Measurements from ENCODE around the gene SHISA9.

The SHISA9 gene

DNA sequence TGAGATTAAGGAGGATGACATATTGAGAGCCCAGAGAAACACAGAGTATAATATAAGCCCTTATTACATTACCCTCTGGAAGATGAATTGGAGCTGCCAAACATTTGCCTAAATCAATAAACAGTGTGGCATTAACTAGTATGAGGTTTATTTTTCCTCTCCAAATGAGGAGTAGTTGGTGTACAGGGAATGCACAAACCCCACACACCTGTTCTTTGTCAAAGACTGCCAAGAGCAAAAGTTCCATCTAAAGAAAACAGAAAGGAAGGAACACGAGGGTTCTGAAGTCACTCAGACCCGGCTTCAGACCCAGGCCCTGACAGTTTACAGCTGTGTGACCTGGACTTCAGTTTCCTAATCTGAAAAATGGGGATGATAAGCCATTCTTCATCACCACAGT is 138.1 kb downstream of the SHISA9 start:
- H3K9me3 ChIP-seq (ENCODE audit: low read length): no peaks in the 10 kb centered on the region
- no peaks in the 10 kb centered on the region for H3K27me3 ChIP-seq (ENCODE audit: insufficient read depth, low read length)
- H3F3A ChIP-seq (ENCODE audit: insufficient read depth, low read length): no peaks in the 10 kb centered on the region
- no peaks in the 10 kb centered on the region for H3K36me3 ChIP-seq (ENCODE audit: insufficient read depth, low read length)
- H3K9me2 ChIP-seq (ENCODE audit: low read depth, low read length): no peaks in the 10 kb centered on the region
- no peaks in the 10 kb centered on the region for H3K79me2 ChIP-seq (ENCODE audit: insufficient read depth, low read length)
- no peaks in the 10 kb centered on the region for H3K4me1 ChIP-seq (ENCODE audit: insufficient read depth, low read length, severe bottlenecking)
- H3K9ac ChIP-seq (ENCODE audit: low read length): no peak overlapping the region
- H4K20me1 ChIP-seq (ENCODE audit: insufficient read depth, low read length): no peaks in the 10 kb centered on the region
- no peak overlapping the region for H3K4me2 ChIP-seq (ENCODE audit: low read length)
- TF ChIP-seq, protein P1, sequence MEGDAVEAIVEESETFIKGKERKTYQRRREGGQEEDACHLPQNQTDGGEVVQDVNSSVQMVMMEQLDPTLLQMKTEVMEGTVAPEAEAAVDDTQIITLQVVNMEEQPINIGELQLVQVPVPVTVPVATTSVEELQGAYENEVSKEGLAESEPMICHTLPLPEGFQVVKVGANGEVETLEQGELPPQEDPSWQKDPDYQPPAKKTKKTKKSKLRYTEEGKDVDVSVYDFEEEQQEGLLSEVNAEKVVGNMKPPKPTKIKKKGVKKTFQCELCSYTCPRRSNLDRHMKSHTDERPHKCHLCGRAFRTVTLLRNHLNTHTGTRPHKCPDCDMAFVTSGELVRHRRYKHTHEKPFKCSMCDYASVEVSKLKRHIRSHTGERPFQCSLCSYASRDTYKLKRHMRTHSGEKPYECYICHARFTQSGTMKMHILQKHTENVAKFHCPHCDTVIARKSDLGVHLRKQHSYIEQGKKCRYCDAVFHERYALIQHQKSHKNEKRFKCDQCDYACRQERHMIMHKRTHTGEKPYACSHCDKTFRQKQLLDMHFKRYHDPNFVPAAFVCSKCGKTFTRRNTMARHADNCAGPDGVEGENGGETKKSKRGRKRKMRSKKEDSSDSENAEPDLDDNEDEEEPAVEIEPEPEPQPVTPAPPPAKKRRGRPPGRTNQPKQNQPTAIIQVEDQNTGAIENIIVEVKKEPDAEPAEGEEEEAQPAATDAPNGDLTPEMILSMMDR (IDR thresholded peaks at IDR 0.05; ENCODE audit: low read length): no peak
- no peak for TF ChIP-seq EZH2 (IDR thresholded peaks at IDR 0.05; ENCODE audit: borderline replicate concordance, low read length)
- H3K27ac ChIP-seq (ENCODE audit: low read depth, low read length, poor library complexity, severe bottlenecking): no peak overlapping the region
- H2AFZ ChIP-seq (ENCODE audit: low read length): no peak overlapping the region
- H3K4me3 ChIP-seq (ENCODE audit: low read depth, low read length, poor library complexity, severe bottlenecking): no peak overlapping the region

DNA sequence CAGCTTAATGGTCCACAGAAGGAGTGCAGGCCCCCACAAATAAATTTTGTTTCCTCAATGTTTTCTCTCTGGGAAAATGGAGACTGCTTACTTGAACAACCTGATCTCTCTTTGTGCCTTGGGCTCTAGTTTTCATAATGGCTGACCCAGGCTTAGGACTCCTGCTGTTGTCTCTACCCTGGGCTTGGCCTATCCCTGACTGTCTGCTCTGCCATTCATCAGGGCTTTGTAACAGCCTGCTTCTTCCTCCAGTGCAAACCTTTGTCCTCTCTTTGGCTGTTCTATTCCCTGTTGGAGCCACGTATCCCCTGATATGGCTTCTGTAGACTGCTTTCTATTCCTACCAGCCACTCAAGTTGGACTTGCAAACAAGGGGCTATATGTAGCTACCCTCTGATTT is 139.8 kb downstream of the SHISA9 start:
- no peaks in the 10 kb centered on the region for H3K79me2 ChIP-seq (ENCODE audit: insufficient read depth, low read length)
- H3K4me2 ChIP-seq (ENCODE audit: low read length): no peak overlapping the region
- TF ChIP-seq EZH2 (IDR thresholded peaks at IDR 0.05; ENCODE audit: borderline replicate concordance, low read length): no peak
- TF ChIP-seq, protein P1 (IDR thresholded peaks at IDR 0.05; ENCODE audit: low read length): no peak
- no peak overlapping the region for H3K9ac ChIP-seq (ENCODE audit: low read length)
- H3K27me3 ChIP-seq (ENCODE audit: insufficient read depth, low read length): no peaks in the 10 kb centered on the region
- H4K20me1 ChIP-seq (ENCODE audit: insufficient read depth, low read length): no peaks in the 10 kb centered on the region
- H3K27ac ChIP-seq (ENCODE audit: low read depth, low read length, poor library complexity, severe bottlenecking): no peak overlapping the region
- no peak overlapping the region for H3K4me3 ChIP-seq (ENCODE audit: low read depth, low read length, poor library complexity, severe bottlenecking)
- no peaks in the 10 kb centered on the region for H3F3A ChIP-seq (ENCODE audit: insufficient read depth, low read length)
- H2AFZ ChIP-seq (ENCODE audit: low read length): no peak overlapping the region
- no peaks in the 10 kb centered on the region for H3K9me2 ChIP-seq (ENCODE audit: low read depth, low read length)
- no peaks in the 10 kb centered on the region for H3K36me3 ChIP-seq (ENCODE audit: insufficient read depth, low read length)
- no peaks in the 10 kb centered on the region for H3K9me3 ChIP-seq (ENCODE audit: low read length)
- H3K4me1 ChIP-seq (ENCODE audit: insufficient read depth, low read length, severe bottlenecking): no peaks in the 10 kb centered on the region

DNA sequence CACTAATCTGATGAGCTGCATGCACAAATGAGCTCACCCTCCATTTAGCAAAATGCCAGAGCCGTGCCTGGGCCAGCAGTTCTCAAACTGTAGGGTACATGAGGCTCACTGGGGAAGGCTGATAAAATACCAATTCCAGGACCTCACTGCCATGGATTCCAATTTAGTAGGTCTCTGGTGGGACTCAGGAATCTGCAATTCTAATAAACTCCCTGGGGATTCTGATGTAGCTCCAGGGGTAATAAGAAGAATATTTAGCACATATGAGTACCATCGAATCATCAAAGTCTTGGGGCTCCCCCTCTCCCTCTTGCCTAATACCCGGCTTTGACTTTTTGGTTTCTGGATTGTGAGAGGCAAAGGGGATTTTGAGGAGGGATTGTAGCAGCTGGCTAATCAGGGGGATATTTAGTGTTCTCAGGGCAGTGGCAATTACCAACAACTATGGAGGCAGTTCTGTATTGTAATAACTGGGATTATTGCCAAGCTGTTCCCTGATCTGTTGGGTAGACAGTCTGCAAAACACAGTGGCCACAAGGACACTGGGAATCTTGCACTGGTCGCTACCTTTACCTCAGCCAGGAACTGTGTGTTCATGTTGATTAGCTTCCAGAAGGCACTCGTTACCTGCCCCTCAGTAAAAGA is 140.4 kb downstream of the SHISA9 start:
- TF ChIP-seq, protein P1 (IDR thresholded peaks at IDR 0.05; ENCODE audit: low read length): no peak
- no peak for TF ChIP-seq EZH2 (IDR thresholded peaks at IDR 0.05; ENCODE audit: borderline replicate concordance, low read length)
- Histone ChIP-seq H3K27me3 (ENCODE audit: insufficient read depth, low read length) (no peaks in the 10 kb centered on the region), H3K9me3 (ENCODE audit: low read length) (no peaks in the 10 kb centered on the region), H3K27ac (ENCODE audit: low read depth, low read length, poor library complexity, severe bottlenecking) (no peak overlapping the region), H3K4me3 (ENCODE audit: low read depth, low read length, poor library complexity, severe bottlenecking) (no peak overlapping the region), H3K4me2 (ENCODE audit: low read length) (no peak overlapping the region), H4K20me1 (ENCODE audit: insufficient read depth, low read length) (no peaks in the 10 kb centered on the region), H3K4me1 (ENCODE audit: insufficient read depth, low read length, severe bottlenecking) (no peaks in the 10 kb centered on the region), H3K36me3 (ENCODE audit: insufficient read depth, low read length) (no peaks in the 10 kb centered on the region), H2AFZ (ENCODE audit: low read length) (no peak overlapping the region), H3K79me2 (ENCODE audit: insufficient read depth, low read length) (no peaks in the 10 kb centered on the region), H3F3A (ENCODE audit: insufficient read depth, low read length) (no peaks in the 10 kb centered on the region), H3K9me2 (ENCODE audit: low read depth, low read length) (no peaks in the 10 kb centered on the region), H3K9ac (ENCODE audit: low read length) (no peak overlapping the region)

Data from OCI-LY1 (cell line).